Measurements from ENCODE around the gene LDHB. TPM values are rescaled to one million over a fixed set of nuclear protein-coding genes. Genes with fewer than 3 reads are reported as not detected.

LDHB gene
- total RNA-seq, 1 experiment from 2014 or later = 1,752 TPM

GRCh38 chr12:21615431-21615830, 42.2 kb downstream of the LDHB start:
- H3K9me3 ChIP-seq = no peaks in the 10 kb centered on the region
- H3K36me3 Mint-ChIP-seq (ENCODE audit: insufficient read depth, unreplicated experiment) = peaks cover 4% of the 10 kb centered on the region
- no peaks in the 10 kb centered on the region for H3K27me3 ChIP-seq (replicated peaks; ENCODE audit: control insufficient read depth, insufficient read depth, low read length)
- ChIA-PET POLR2A (no interaction called here), CTCF (no interaction called here)
- H3K4me1 Mint-ChIP-seq (ENCODE audit: low read depth, unreplicated experiment) = no peaks in the 10 kb centered on the region
- intact Hi-C loops (cut with micrococcal nuclease; ENCODE audit: unreplicated experiment) = no loop called here
- no peak for TF ChIP-seq CTCF (IDR thresholded peaks at IDR 0.05; ENCODE audit: insufficient read depth in 1 of 2, low read depth in 1 of 2, low read length in 1 of 2, severe bottlenecking in 1 of 2, unreplicated experiment in 1 of 2)
- H3K4me3 ChIP-seq (ENCODE audit: low read depth, low read length) = no peak overlapping the region
- no TSS peak for BruUV-seq (replicated peaks)
- no peak for DNase-seq
- H3K36me3 ChIP-seq (ENCODE audit: control insufficient read depth, insufficient read depth, low read length) = no peaks in the 10 kb centered on the region
- no peaks in the 10 kb centered on the region for H3K27me3 Mint-ChIP-seq (ENCODE audit: insufficient read depth, unreplicated experiment)
- no peak overlapping the region for H3K27ac Mint-ChIP-seq (ENCODE audit: unreplicated experiment)
- no peaks in the 10 kb centered on the region for H3K9me3 Mint-ChIP-seq (ENCODE audit: unreplicated experiment)
- H3K4me3 Mint-ChIP-seq (ENCODE audit: unreplicated experiment) = no peak overlapping the region
- H3K4me1 ChIP-seq = peaks cover 28% of the 10 kb centered on the region

GRCh38 chr12:21614506-21614905, 43.1 kb downstream of the LDHB start:
- Histone ChIP-seq H3K9me3 (no peaks in the 10 kb centered on the region), H3K4me3 (ENCODE audit: low read depth, low read length) (no peak overlapping the region), H3K27me3 (replicated peaks; ENCODE audit: control insufficient read depth, insufficient read depth, low read length) (no peaks in the 10 kb centered on the region), H3K36me3 (ENCODE audit: control insufficient read depth, insufficient read depth, low read length) (no peaks in the 10 kb centered on the region), H3K4me1 (peaks cover 28% of the 10 kb centered on the region)
- H3K27ac Mint-ChIP-seq (ENCODE audit: unreplicated experiment) = no peak overlapping the region
- intact Hi-C loops (cut with micrococcal nuclease; ENCODE audit: unreplicated experiment) = no loop called here
- no peak overlapping the region for H3K4me3 Mint-ChIP-seq (ENCODE audit: unreplicated experiment)
- ChIA-PET CTCF (no interaction called here), POLR2A (no interaction called here)
- H3K4me1 Mint-ChIP-seq (ENCODE audit: low read depth, unreplicated experiment) = no peaks in the 10 kb centered on the region
- DNase-seq = no peak
- BruUV-seq (replicated peaks) = no TSS peak
- H3K27me3 Mint-ChIP-seq (ENCODE audit: insufficient read depth, unreplicated experiment) = no peaks in the 10 kb centered on the region
- H3K9me3 Mint-ChIP-seq (ENCODE audit: unreplicated experiment) = no peaks in the 10 kb centered on the region
- no peak for TF ChIP-seq CTCF (IDR thresholded peaks at IDR 0.05; ENCODE audit: insufficient read depth in 1 of 2, low read depth in 1 of 2, low read length in 1 of 2, severe bottlenecking in 1 of 2, unreplicated experiment in 1 of 2)
- peaks cover 4% of the 10 kb centered on the region for H3K36me3 Mint-ChIP-seq (ENCODE audit: insufficient read depth, unreplicated experiment)

GRCh38 chr12:21613931-21614330, 43.7 kb downstream of the LDHB start:
- peak; percentile 42 to 48 for TF ChIP-seq CTCF (IDR thresholded peaks at IDR 0.05; ENCODE audit: insufficient read depth in 1 of 2, low read depth in 1 of 2, low read length in 1 of 2, severe bottlenecking in 1 of 2, unreplicated experiment in 1 of 2)
- Mint-ChIP-seq H3K9me3 (ENCODE audit: unreplicated experiment) (no peaks in the 10 kb centered on the region), H3K27ac (ENCODE audit: unreplicated experiment) (no peak overlapping the region), H3K27me3 (ENCODE audit: insufficient read depth, unreplicated experiment) (no peaks in the 10 kb centered on the region), H3K4me1 (ENCODE audit: low read depth, unreplicated experiment) (no peaks in the 10 kb centered on the region), H3K4me3 (ENCODE audit: unreplicated experiment) (no peak overlapping the region), H3K36me3 (ENCODE audit: insufficient read depth, unreplicated experiment) (peaks cover 4% of the 10 kb centered on the region)
- CTCF ChIA-PET = interaction anchor here (0.5 to 0.7 kb wide), 2 partner anchors 67 to 150 kb away, joined by 3 to 4 read pairs; no protein-coding TSS in a partner anchor
- DNase-seq = peak in 1 of 2 experiments; percentile 28
- peaks cover 28% of the 10 kb centered on the region for H3K4me1 ChIP-seq
- no peaks in the 10 kb centered on the region for H3K27me3 ChIP-seq (replicated peaks; ENCODE audit: control insufficient read depth, insufficient read depth, low read length)
- H3K4me3 ChIP-seq (ENCODE audit: low read depth, low read length) = no peak overlapping the region
- no peaks in the 10 kb centered on the region for H3K9me3 ChIP-seq
- intact Hi-C loops (cut with micrococcal nuclease; ENCODE audit: unreplicated experiment) = no loop called here
- no TSS peak for BruUV-seq (replicated peaks)
- POLR2A ChIA-PET = no interaction called here
- no peaks in the 10 kb centered on the region for H3K36me3 ChIP-seq (ENCODE audit: control insufficient read depth, insufficient read depth, low read length)

Measured in Caco-2 (cell line).